COR-L47 (cell line): ENCODE data around the gene RCHY1.
A peak's percentile ranks its signal among the peaks of the same experiment; 100 is the strongest.
"Not testable (repeated sequence)": the region's sequence is repeated elsewhere in the genome, so short reads cannot be mapped to it uniquely, and the experiment has no call there.

Experiments
- DNase-seq: peaks from one replicate; lab custom pipeline; 2025; lab: John Stamatoyannopoulos, UW

The RCHY1 gene

GRCh38 chr4:75514131-75514948, at the start of gene RCHY1, which contains the start of gene THAP6:
RCHY1 (minus strand) TSS chr4:75514403; CDS start chr4:75514286, 117 bp downstream.
THAP6 (plus strand) TSS chr4:75514473; CDS start chr4:75515453, 980 bp downstream.
- DNase-seq = peak; percentile 98

GRCh38 chr4:75561789-75562188, 47.6 kb upstream of the RCHY1 start:
- DNase-seq = no peak

- DNase-seq = no peak
Measured at GRCh38 chr4:75557696-75558095, 43.5 kb upstream of the RCHY1 start.

GRCh38 chr4:75555294-75556164, 41.3 kb upstream of the RCHY1 start, which contains the start of gene ODAPH:
ODAPH (plus strand) TSS chr4:75556066; CDS start chr4:75556083, 17 bp downstream.
- DNase-seq = no peak

- DNase-seq = no peak
Measured at GRCh38 chr4:75552452-75552851, 38.2 kb upstream of the RCHY1 start.

GRCh38 chr4:75549019-75549418, 34.8 kb upstream of the RCHY1 start:
- no peak for DNase-seq

- DNase-seq = peak; percentile 2
Measured at GRCh38 chr4:75547647-75548387, 33.6 kb upstream of the RCHY1 start.

GRCh38 chr4:75545526-75545925, 31.3 kb upstream of the RCHY1 start:
- no peak for DNase-seq

- DNase-seq = no peak
Measured at GRCh38 chr4:75544870-75545269, 30.7 kb upstream of the RCHY1 start.

GRCh38 chr4:75544220-75544619, 30.0 kb upstream of the RCHY1 start:
- DNase-seq = not testable (repeated sequence)

GRCh38 chr4:75542824-75543223, 28.6 kb upstream of the RCHY1 start:
- DNase-seq = no peak

GRCh38 chr4:75537308-75537707, 23.1 kb upstream of the RCHY1 start:
- DNase-seq = not testable (repeated sequence)

- DNase-seq = not testable (repeated sequence)
Measured at GRCh38 chr4:75533926-75534325, 19.7 kb upstream of the RCHY1 start.

- DNase-seq = not testable (repeated sequence)
Measured at GRCh38 chr4:75533339-75533887, 19.2 kb upstream of the RCHY1 start.

- not testable (repeated sequence) for DNase-seq
Measured at GRCh38 chr4:75531536-75532143, 17.4 kb upstream of the RCHY1 start.

GRCh38 chr4:75530556-75531322, 16.5 kb upstream of the RCHY1 start:
- no peak for DNase-seq

- DNase-seq = no peak
Measured at GRCh38 chr4:75527482-75527881, 13.3 kb upstream of the RCHY1 start.

- no peak for DNase-seq
Measured at GRCh38 chr4:75525910-75526309, 11.7 kb upstream of the RCHY1 start.

- no peak for DNase-seq
Measured at GRCh38 chr4:75525086-75525485, 10.9 kb upstream of the RCHY1 start.

- not testable (repeated sequence) for DNase-seq
Measured at GRCh38 chr4:75519452-75519851, 5.2 kb upstream of the RCHY1 start.
